Measurements from ENCODE around the gene S100A2.
A peak's percentile ranks its signal among the peaks of the same experiment; 100 is the strongest.
"Not testable (repeated sequence)": the region's sequence is repeated elsewhere in the genome, so short reads cannot be mapped to it uniquely, and the experiment has no call there.

The S100A2 gene

DNA sequence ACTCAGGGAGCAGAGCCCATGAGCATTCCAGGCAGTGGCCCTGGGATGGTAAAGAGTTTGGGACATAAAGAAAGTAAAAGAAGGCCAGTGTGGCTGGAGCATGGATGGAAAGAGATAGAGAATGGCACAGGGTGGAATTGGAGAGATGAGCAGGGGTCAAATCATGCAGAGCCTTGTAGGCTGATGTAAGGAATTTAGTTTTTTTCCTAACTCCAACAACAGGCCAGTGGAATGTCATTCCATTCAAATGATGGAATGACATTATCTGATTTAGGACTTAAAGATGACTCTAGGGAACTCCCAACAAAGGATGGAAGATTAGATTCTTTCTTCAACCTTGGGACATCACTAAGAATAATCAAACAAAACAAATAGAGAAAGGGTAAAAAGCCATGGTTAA lies 12.8 kb upstream of the S100A2 start:
- peaks cover 2% of the 10 kb centered on the region for H3K4me1 Mint-ChIP-seq (ENCODE audit: low read depth)
- no peaks in the 10 kb centered on the region for H3K36me3 Mint-ChIP-seq (ENCODE audit: low read depth)
- H3K27ac Mint-ChIP-seq = no peak overlapping the region
- H3K9me3 Mint-ChIP-seq = no peaks in the 10 kb centered on the region
- peaks cover 30% of the 10 kb centered on the region for H3K27me3 Mint-ChIP-seq
- H3K4me3 Mint-ChIP-seq = no peak overlapping the region

DNA sequence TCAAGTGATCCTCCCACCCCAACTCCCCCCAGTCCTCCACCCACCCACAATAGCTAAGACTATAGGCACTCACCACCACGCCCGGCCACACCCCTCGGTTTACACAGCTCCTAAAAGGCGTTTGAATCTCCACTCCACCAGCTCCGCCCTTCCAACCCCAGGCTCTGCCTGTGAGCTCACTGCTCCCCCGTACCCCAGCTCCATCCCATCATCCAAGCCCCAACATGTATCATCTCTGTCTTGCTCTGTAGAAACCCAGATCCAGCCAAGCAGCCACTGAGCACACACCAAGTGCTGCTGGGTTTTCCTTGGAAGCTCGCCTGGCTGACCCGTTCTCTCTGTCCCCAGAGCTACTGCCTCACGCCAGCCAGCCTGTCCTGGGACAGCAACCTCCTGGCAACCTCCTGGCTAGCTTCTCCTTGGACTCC lies 12.0 kb upstream of the S100A2 start:
- Mint-ChIP-seq H3K36me3 (ENCODE audit: low read depth) (no peaks in the 10 kb centered on the region), H3K4me1 (ENCODE audit: low read depth) (peaks cover 10% of the 10 kb centered on the region), H3K27ac (no peak overlapping the region), H3K9me3 (no peaks in the 10 kb centered on the region), H3K27me3 (peaks cover 30% of the 10 kb centered on the region), H3K4me3 (no peak overlapping the region)

DNA sequence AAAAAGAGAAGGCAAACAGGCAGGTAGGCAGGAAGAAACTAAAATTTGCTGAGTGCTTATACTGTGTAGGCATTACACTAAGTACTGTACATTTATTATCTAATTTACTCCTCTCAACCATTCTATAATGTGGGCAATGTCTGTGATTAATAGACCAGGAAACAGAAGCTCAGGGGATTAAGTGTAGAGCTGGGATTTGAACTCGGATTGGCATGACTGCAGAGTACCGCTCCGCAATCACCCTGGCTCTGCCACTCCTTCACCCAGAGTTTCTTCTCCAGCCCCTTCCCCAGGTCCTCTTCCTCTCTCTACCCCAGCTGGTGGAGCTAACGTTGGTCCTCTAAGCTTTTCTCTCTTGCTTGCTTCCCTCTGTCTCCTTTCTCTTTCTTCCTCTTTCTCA lies 11.5 kb upstream of the S100A2 start:
- H3K9me3 Mint-ChIP-seq = no peaks in the 10 kb centered on the region
- H3K27me3 Mint-ChIP-seq = peaks cover 30% of the 10 kb centered on the region
- peaks cover 15% of the 10 kb centered on the region for H3K4me1 Mint-ChIP-seq (ENCODE audit: low read depth)
- no peaks in the 10 kb centered on the region for H3K36me3 Mint-ChIP-seq (ENCODE audit: low read depth)
- H3K4me3 Mint-ChIP-seq = no peak overlapping the region
- no peak overlapping the region for H3K27ac Mint-ChIP-seq

DNA sequence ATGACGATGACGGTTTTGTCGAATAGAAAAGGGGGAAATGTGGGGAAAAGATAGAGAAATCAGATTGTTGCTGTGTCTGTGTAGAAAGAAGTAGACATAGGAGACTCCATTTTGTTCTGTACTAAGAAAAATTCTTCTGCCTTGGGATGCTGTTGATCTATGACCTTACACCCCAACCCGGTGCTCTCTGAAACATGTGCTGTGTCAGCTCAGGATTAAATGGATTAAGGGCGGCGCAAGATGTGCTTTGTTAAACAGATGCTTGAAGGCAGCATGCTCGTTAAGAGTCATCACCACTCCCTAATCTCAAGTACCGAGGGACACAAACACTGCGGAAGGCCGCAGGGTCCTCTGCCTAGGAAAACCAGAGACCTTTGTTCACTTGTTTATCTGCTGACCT lies 9.9 kb upstream of the S100A2 start:
- H3K27me3 Mint-ChIP-seq = peaks cover 36% of the 10 kb centered on the region
- not testable (repeated sequence) for H3K36me3 Mint-ChIP-seq (ENCODE audit: low read depth); H3K27ac Mint-ChIP-seq; H3K9me3 Mint-ChIP-seq; H3K4me3 Mint-ChIP-seq
- peaks cover 28% of the 10 kb centered on the region for H3K4me1 Mint-ChIP-seq (ENCODE audit: low read depth)

DNA sequence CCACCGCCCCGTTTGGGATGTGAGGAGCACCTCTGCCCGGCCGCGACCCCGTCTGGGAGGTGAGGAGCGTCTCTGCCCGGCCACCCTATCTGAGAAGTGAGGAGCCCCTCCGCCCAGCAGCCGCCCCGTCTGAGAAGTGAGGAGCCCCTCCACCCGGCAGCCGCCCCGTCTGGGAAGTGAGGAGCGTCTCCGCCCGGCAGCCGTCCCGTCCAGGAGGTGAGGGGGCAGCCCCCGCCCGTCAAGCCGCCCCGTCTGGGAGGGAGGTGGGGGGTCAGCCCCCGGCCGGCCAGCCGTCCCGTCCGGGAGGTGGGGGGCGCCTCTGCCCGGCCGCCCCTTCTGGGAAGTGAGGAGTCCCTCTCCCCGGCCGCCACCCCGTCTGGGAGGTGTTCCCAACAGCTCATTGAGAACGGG lies 9.4 kb upstream of the S100A2 start:
- H3K4me1 Mint-ChIP-seq (ENCODE audit: low read depth) = peaks cover 29% of the 10 kb centered on the region
- not testable (repeated sequence) for H3K4me3 Mint-ChIP-seq; H3K27ac Mint-ChIP-seq; H3K9me3 Mint-ChIP-seq; H3K36me3 Mint-ChIP-seq (ENCODE audit: low read depth)
- peaks cover 37% of the 10 kb centered on the region for H3K27me3 Mint-ChIP-seq

DNA sequence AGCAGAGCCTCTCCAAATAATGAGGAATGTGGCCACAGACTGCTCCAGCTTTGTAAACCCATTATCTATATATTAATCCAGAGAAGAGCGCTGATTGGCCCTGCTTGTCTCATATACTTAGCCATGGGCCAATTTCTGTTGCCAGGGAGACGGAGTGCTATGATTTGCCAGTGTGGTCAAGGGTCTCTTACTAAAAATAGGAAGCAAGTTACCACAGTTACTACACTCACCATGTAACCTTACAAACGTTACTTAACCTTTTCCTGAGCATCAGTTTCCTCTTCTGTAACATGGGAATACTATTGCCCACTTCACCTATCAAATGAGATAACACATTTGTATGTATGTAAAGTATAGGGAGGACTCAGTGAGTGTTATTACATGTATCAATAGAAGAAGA lies 7.7 kb upstream of the S100A2 start:
- no peaks in the 10 kb centered on the region for H3K9me3 Mint-ChIP-seq
- H3K27me3 Mint-ChIP-seq = peaks cover 23% of the 10 kb centered on the region
- peak overlapping the region; percentile 85 for H3K27ac Mint-ChIP-seq
- H3K36me3 Mint-ChIP-seq (ENCODE audit: low read depth) = no peaks in the 10 kb centered on the region
- peaks cover 43% of the 10 kb centered on the region for H3K4me1 Mint-ChIP-seq (ENCODE audit: low read depth)
- no peak overlapping the region for H3K4me3 Mint-ChIP-seq

DNA sequence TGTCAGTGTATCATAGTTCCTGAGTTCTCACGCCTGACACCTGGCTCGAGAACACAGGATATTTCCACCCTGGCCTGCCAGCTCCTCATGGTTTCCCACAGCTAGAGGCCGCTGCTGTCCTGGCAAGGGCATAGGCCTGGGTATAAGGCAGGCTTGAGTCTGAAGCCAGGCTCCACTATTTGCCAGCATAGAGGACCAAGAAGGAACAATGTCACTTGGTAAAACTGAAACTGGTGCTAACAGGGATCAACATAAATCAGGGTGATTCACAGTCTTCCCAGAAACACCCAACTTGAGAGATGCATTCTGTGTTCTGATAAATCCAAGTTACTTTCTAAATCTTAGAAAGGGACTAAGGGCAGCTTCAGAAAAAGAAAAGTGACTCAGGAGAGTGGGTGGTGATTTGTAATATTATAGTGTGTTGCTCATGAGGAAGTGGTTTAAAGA lies 6.9 kb upstream of the S100A2 start:
- peaks cover 50% of the 10 kb centered on the region for H3K4me1 Mint-ChIP-seq (ENCODE audit: low read depth)
- peak overlapping the region; percentile 85 for H3K27ac Mint-ChIP-seq
- no peak overlapping the region for H3K4me3 Mint-ChIP-seq
- H3K36me3 Mint-ChIP-seq (ENCODE audit: low read depth) = no peaks in the 10 kb centered on the region
- H3K9me3 Mint-ChIP-seq = no peaks in the 10 kb centered on the region
- H3K27me3 Mint-ChIP-seq = peaks cover 16% of the 10 kb centered on the region

DNA sequence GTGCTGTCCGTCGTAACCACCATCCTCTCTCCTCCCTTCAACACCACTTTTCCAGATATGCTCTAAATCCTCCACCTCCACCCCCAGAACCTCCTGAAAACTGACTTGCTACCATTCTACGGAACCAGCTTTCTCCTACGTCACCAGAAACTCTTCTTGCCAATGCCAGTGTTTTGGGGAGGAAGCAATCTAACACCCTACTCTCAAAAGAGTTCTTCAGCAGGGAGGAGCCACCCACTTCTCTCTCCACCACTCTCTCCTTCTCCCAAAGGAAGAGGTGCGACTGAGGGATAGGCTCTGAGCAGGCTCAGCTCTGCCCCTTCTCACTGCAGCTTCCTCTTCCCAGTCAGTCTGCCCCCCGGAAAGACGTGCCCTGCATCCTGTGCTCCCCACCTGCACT lies 6.1 kb upstream of the S100A2 start:
- Mint-ChIP-seq H3K4me3 (no peak overlapping the region), H3K4me1 (ENCODE audit: low read depth) (peaks cover 58% of the 10 kb centered on the region), H3K27ac (no peak overlapping the region)

DNA sequence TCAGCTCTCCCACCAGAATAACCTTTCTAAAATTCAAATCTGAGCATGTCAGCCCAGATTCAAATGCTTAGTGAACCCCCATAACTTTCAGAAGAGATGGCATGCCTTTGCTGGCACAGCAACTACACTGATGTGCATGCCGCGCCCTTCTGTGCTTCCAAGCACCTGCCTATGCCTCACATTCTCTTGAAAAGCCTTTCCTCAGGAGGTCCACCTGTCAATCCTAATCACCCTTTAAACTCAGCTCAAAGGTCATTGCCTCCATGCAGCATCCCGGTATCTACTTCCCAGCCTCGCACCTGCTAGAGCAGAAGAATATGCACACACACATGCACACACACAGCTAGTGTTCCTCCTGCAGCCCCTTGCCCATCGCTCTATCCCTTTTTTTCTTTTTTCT lies 5.2 kb upstream of the S100A2 start:
- no peak overlapping the region for H3K4me3 Mint-ChIP-seq
- H3K4me1 Mint-ChIP-seq (ENCODE audit: low read depth) = peaks cover 66% of the 10 kb centered on the region
- H3K27ac Mint-ChIP-seq = no peak overlapping the region
- no peaks in the 10 kb centered on the region for H3K36me3 Mint-ChIP-seq (ENCODE audit: low read depth)
- H3K9me3 Mint-ChIP-seq = no peaks in the 10 kb centered on the region
- peaks cover 7% of the 10 kb centered on the region for H3K27me3 Mint-ChIP-seq

More for the DNA sequence above, 6.1 kb upstream of the S100A2 start:
- H3K36me3 Mint-ChIP-seq (ENCODE audit: low read depth) = no peaks in the 10 kb centered on the region
- H3K27me3 Mint-ChIP-seq = peaks cover 13% of the 10 kb centered on the region
- H3K9me3 Mint-ChIP-seq = no peaks in the 10 kb centered on the region

DNA sequence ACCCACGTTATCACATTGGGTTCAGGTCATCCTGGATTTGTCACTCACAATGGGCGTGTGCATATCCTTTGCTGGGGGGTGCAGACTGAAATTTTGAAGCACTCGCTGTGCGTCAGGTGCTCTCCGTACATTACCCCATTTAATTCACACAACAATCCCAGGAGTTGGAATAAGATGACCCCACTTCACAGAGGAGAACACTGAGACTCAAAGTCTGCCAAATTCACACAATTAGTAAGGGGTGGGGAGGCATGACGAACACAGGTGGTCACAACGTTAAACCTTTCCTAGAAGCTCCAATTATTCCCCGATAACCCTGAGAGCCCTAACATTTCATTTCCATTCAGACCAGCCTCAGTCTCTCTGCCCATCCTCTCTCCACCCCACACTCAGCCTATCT lies 3.8 kb upstream of the S100A2 start:
- H3K9me3 Mint-ChIP-seq = no peaks in the 10 kb centered on the region
- no peaks in the 10 kb centered on the region for H3K36me3 Mint-ChIP-seq (ENCODE audit: low read depth)
- peaks cover 78% of the 10 kb centered on the region for H3K4me1 Mint-ChIP-seq (ENCODE audit: low read depth)
- H3K27ac Mint-ChIP-seq = no peak overlapping the region
- no peak overlapping the region for H3K4me3 Mint-ChIP-seq
- H3K27me3 Mint-ChIP-seq = peaks cover 7% of the 10 kb centered on the region

DNA sequence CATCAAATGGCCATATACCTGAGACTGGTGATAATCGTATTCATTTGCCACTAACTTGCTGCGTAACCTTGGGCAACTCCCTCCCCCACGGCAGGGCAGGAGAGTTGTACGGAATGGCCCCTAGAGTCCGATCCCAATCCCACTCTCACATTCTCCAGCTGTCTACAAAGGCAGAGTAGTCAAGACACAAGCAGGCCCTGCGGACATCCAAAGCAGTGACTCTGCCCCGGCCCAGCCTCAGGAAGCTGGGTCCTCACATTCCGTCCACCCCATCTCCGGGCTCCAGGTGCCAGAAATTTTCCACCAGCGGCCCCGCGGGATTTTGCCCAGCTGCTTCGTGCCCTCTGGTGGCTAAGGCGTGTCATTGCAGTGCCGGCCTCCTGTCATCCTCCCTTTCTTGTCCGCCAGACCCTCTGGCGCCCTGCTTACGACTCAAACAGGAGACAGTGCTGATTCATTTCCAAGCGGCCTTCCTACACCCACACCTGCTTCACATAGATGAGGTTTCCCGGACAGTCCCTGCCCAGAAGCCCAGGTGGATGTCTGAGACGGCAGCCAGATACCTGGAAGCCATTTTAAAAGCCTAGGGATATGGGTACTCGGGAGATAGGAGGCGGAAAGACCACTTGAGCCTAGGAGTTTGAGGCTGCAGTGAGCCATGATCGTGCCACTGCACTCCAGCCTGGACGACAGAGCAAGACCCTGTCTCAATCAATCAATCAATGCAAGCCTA lies 2.9 kb upstream of the S100A2 start:
- H3K36me3 Mint-ChIP-seq (ENCODE audit: low read depth) = no peaks in the 10 kb centered on the region
- H3K27ac Mint-ChIP-seq = peak overlapping the region; percentile 81
- H3K27me3 Mint-ChIP-seq = peaks cover 7% of the 10 kb centered on the region
- H3K4me1 Mint-ChIP-seq (ENCODE audit: low read depth) = peaks cover 76% of the 10 kb centered on the region
- H3K4me3 Mint-ChIP-seq = peak overlapping the region; percentile 45
- no peaks in the 10 kb centered on the region for H3K9me3 Mint-ChIP-seq

DNA sequence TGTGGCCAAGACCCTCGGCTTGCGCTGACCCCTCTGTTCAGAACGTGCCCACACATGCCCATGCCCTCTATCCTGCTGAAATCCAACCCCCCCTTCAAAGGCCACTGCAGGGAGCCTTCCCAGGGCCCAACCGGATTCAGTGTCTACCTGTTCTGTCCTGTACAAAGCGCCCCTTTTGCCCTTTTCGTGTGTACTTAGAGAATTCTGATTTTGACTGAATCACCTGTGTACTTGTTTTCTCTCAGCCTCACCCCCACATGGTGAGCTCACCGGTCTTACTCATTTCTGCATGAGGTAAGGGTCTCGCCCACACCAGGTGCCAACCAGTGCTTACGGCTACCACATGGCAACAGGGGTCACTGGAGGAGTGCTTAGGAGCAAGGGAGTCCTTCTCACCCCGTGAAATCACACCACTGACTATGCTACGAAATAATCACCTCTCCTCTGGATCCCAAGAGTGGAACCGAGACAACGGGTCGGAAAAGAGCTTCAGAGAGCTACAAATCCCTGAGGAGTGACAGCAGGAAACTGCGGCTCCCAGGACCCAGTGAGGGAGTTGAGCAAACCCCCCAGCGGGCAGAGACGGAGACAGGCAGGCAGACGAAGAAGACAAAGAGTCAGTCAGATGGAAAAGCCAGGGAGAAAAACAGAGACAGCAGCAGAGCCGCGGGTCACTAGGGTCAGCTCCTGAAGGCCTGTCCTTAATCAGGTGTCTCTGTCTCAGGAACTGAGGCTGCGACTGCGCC lies 2.1 kb upstream of the S100A2 start:
- Mint-ChIP-seq H3K27ac (peak overlapping the region; percentile 81), H3K27me3 (peaks cover 7% of the 10 kb centered on the region), H3K36me3 (ENCODE audit: low read depth) (no peaks in the 10 kb centered on the region), H3K4me1 (ENCODE audit: low read depth) (peaks cover 69% of the 10 kb centered on the region), H3K9me3 (no peaks in the 10 kb centered on the region), H3K4me3 (peak overlapping the region; percentile 42)

DNA sequence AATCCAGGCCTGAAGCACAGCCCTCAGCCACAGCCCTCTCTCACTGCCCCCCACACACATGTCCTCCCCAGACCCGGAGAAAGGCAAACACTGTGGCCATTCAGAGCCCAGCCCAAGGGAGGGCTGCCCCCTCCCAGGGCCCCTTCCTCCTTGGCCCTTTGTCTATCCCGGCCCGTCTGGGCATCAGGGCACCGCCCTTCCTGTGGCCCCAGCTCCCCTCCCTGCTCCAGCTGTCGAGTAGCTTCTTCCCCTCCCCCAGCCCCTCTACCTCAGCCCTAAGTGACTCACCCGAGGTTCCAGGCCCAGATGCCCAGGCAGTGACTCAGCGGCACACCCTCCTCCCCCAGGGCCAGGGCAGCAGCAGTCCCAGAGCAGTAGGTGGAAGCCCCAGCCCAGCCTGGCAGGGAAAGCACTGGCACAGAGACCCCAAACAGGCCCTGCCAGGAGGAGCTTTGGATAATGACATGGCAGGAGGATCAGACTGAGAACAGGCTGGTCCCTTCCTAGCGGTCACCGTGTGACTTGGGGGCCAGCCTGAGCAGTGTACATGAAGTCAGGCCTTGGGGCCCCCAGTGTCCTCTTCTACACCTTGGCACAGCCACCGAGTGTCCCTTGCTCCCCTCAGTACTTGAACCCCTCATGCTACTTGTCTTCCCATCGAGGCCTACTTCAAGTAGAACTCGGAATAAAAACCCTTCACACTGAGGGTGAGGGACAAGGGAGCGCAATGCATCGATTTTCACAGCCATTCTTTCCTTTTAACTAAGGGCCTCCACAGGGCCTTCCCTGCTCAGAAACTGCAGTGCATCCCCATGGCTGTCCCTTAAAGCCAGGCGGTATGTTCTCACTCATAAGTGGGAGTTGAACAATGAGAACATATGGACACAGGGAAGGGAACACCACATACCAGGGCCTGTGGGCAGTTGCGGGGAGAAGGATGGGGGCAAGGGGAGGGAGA lies 1.0 kb upstream of the S100A2 start:
- peaks cover 7% of the 10 kb centered on the region for H3K27me3 Mint-ChIP-seq
- H3K4me1 Mint-ChIP-seq (ENCODE audit: low read depth) = peaks cover 58% of the 10 kb centered on the region

DNA sequence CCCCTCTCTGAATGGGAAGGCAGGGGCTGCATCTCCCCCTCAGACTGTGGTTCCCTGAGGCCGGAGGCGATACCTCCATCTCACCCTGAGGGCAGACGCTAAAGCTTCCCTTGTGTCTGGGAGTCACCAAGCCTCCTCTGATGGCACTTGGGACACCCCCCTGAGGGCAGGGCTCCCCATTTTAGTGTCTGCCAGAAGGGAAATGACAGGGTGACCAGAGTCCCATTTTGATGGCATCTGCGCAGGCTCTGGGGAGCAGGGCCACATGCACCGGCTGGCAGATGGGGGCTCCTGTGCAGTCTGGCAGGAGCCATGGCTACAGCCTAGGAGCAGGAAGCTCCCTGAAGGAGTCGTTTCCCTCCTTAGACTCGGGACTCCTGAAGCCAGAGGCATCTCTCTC lies 1.7 kb downstream of the S100A2 start:
- no peak overlapping the region for H3K27ac Mint-ChIP-seq
- H3K36me3 Mint-ChIP-seq (ENCODE audit: low read depth) = no peaks in the 10 kb centered on the region
- H3K4me1 Mint-ChIP-seq (ENCODE audit: low read depth) = peaks cover 41% of the 10 kb centered on the region
- H3K9me3 Mint-ChIP-seq = no peaks in the 10 kb centered on the region
- H3K4me3 Mint-ChIP-seq = no peak overlapping the region
- no peaks in the 10 kb centered on the region for H3K27me3 Mint-ChIP-seq

More for the DNA sequence above, 1.0 kb upstream of the S100A2 start:
- H3K9me3 Mint-ChIP-seq = no peaks in the 10 kb centered on the region
- peak overlapping the region; percentile 58 for H3K4me3 Mint-ChIP-seq
- H3K27ac Mint-ChIP-seq = peak overlapping the region; percentile 98
- no peaks in the 10 kb centered on the region for H3K36me3 Mint-ChIP-seq (ENCODE audit: low read depth)

DNA sequence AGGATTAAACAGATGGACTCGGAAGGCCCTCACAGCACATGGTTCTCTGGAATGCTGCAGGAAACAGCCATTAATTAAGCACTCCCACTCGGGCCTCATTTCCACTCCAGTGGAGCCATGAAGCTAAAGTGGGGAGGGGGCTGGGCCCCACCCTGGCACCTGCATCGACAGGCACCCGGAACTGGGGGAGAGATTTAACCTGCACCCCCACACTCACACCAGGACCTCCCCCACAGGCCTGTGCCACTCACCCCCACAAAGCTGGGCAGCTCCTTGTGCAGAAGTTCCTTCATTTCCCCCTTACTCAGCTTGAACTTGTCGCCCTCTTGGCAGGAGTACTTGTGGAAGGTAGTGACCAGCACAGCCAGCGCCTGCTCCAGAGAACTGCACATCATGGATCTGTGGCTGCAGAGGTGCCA lies 2.2 kb downstream of the S100A2 start:
- Mint-ChIP-seq H3K27ac (no peak overlapping the region), H3K36me3 (ENCODE audit: low read depth) (no peaks in the 10 kb centered on the region), H3K9me3 (no peaks in the 10 kb centered on the region), H3K4me1 (ENCODE audit: low read depth) (peaks cover 36% of the 10 kb centered on the region), H3K4me3 (no peak overlapping the region), H3K27me3 (no peaks in the 10 kb centered on the region)
